Choroid plexus epithelial cell (primary cell): ENCODE measurements around the gene KRT1.
"Not testable (repeated sequence)": the region's sequence is repeated elsewhere in the genome, so short reads cannot be mapped to it uniquely, and the experiment has no call there.

ENCODE experiments used
- DNase-seq: peaks from one replicate; pipeline ENCODE4 v3.0.0-alpha.2; 2010; ENCODE audit warnings: low read depth
- H3K4me3 ChIP-seq: 2 replicates; pipeline ENCODE4 v1.5.1; 2011; ENCODE audit warnings: low read depth, mild to moderate bottlenecking, control low read depth, low read length, moderate library complexity
- CTCF ChIP-seq: conservative IDR thresholded peaks from 2 replicates; pipeline ENCODE4 v1.5.1; 2011; ENCODE audit warnings: low read depth, mild to moderate bottlenecking, control low read depth, inconsistent platforms, low read length, moderate library complexity

The KRT1 gene

DNA sequence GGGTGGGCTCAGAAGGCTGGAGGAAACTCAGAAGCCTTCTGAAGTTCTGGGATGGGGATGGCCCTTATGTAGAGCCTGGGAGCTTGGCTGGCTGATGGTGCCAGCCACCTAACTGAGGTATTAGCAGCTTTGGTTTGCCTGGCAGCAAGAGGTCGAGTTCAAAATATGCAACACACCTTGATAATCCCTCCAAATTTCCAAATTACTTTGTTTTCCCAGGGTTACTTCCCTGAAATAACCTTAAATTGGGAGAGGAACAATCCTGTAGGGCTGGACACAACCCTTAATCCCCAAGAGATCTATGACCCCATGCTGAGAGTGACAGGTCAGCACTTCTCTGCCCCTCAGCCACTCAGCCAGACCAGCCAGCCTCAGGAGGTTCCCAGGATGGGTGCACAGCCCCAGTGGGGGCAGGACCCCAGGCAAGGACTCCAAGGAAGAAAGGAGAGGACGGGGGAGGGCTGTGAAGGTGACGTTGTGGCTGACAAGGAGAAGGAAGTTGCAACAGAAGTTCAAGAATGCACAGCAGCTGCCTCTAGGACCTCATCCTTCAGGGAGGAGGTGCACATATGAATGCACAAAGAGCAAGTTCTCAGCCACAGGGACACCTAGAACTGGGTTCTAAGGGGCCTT is 41.7 kb upstream of the KRT1 start:
- no peak overlapping the region for H3K4me3 ChIP-seq
- no peak for DNase-seq
- TF ChIP-seq CTCF = no peak

- H3K4me3 ChIP-seq = no peak overlapping the region
- DNase-seq = no peak
- TF ChIP-seq CTCF = no peak
Measured at GRCh38 chr12:52720365-52720886, 40.2 kb upstream of the KRT1 start.

DNA sequence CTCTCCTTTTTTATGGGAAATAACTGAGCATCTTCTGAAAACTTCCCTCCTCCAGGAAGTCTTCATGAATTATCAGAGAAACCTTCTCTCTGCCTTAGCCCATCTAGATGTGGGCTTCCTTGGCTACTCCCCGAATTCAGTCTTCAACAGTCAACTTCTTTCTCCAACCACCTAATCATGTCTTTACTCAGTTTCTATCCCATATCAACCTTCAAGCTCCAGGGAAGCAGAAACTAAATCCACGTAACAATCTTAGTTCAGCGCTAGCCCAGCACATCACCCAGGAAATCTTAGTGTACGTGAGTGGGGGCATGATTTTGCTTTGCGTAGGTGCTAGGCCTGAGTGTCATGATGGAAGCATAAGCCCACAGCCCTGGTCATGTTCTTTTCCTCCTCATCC is 35.9 kb upstream of the KRT1 start:
- no peak for TF ChIP-seq CTCF
- no peak for DNase-seq
- H3K4me3 ChIP-seq = no peak overlapping the region

DNA sequence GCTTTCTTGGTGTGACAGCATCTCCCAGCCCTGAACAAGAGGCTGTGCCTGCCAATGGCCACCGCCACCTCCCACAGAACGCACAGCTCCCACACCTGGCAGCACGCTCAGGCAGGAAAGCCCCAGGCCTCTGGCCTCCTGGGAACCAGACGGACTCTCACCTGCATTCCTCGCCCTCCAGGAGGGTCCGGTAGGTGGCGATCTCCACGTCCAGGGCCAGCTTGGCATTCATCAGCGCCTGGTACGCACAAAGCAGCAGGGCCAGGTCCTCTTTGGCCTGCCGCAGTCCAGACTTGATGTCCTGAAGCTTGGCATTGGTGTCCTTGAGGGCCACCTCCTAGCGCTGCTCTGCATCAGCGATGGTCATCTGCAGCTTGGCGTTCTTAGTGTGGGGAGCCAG is 35.2 kb upstream of the KRT1 start:
- DNase-seq = no peak
- no peak for TF ChIP-seq CTCF
- H3K4me3 ChIP-seq = no peak overlapping the region

- H3K4me3 ChIP-seq = no peak overlapping the region
- no peak for DNase-seq
- no peak for TF ChIP-seq CTCF
Measured at GRCh38 chr12:52714887-52715281, 34.7 kb upstream of the KRT1 start.

- no peak for DNase-seq
- H3K4me3 ChIP-seq = no peak overlapping the region
- no peak for TF ChIP-seq CTCF
Measured at GRCh38 chr12:52713960-52714886, 34.0 kb upstream of the KRT1 start.

GRCh38 chr12:52712122-52712521 is 31.9 kb upstream of the KRT1 start:
- not testable (repeated sequence) for H3K4me3 ChIP-seq, DNase-seq
